Glomerular visceral epithelial cell (primary cell): ENCODE results near the gene SKA3.

Experiments used
- DNase-seq: peaks from one replicate; pipeline ENCODE4 v3.0.0-alpha.2; 2016; ENCODE audit errors: extremely low spot score

Gene SKA3

GRCh38 chr13:21115231-21115630, 61.1 kb downstream of the SKA3 start:
- DNase-seq = no peak

GRCh38 chr13:21111546-21111945, 64.8 kb downstream of the SKA3 start:
- DNase-seq = no peak

GRCh38 chr13:21109168-21109567, 67.2 kb downstream of the SKA3 start:
- DNase-seq = no peak

GRCh38 chr13:21106089-21106488, 70.3 kb downstream of the SKA3 start:
- DNase-seq = peak; percentile 40

GRCh38 chr13:21104199-21105019, 71.9 kb downstream of the SKA3 start:
- DNase-seq = no peak
